HCT116 (cell line): ENCODE data around the gene NR1D2. TPM values are rescaled to one million over a fixed set of nuclear protein-coding genes. Genes with fewer than 3 reads are reported as not detected.

Source experiments
- ATAC-seq: fragments of 200-7000 bp; cut with Tn5 transposase; 2 replicates; pipeline ENCODE4 v1.9.1; 2020; ENCODE audit warnings: mild to moderate bottlenecking, moderate library complexity
- BruUV-seq: library from RNA; stranded (reverse); fragments of 400-500 nt; replicated peaks from 2 replicates; lab custom pipeline; 2021; lab: Mats Ljungman, UMichigan
- CTCF ChIA-PET: fragments of 300-600 bp; sonication (Branson Sonifier 250); formaldehyde crosslinking; loops from one replicate; lab custom pipeline; 2021; ENCODE audit warnings: antibody characterized with exemption; lab: Charles Lee
- POLR2A ChIA-PET: fragments of 300-600, 350-600 bp; sonication (Branson Sonifier 250); formaldehyde crosslinking; loops from one replicate; lab custom pipeline; 2021; ENCODE audit warnings: antibody characterized with exemption; lab: Charles Lee
- RAD21 ChIA-PET, 2 experiments: fragments of 300-600 bp; sonication (Branson Sonifier 250); formaldehyde crosslinking; loops; one replicate each; lab custom pipeline; 2023; ENCODE audit warnings: low total read pairs in 2 of 2; ENCODE audit not compliant: uncharacterized antibody in 2 of 2, unreplicated experiment in 2 of 2, low non-redundant PET in 1 of 2; lab: Charles Lee
- DNase-seq: peaks from one replicate; pipeline ENCODE4 v3.0.0-alpha.2; 2010; ENCODE audit warnings: low read depth, low spot score
- H2AFZ ChIP-seq: fragments of 200-600 bp; shearing (Covaris generic), sonication (generic); 2 replicates; pipeline ENCODE4 v1.6.1; 2017; ENCODE audit warnings: low read depth, mixed run types, mixed read lengths, antibody characterized with exemption, low read length; ENCODE audit not compliant: poor library complexity, severe bottlenecking
- H3K27ac ChIP-seq: 2 replicates; pipeline ENCODE4 v1.5.1; 2012; ENCODE audit warnings: low read depth, low read length
- H3K27me3 ChIP-seq: fragments of 200-600 bp; sonication (generic); 2 replicates; pipeline ENCODE4 v1.6.1; 2016; ENCODE audit warnings: mixed run types, low read length, mixed read lengths; ENCODE audit not compliant: insufficient read depth
- H3K36me3 ChIP-seq, 2 experiments: fragments of 200-500 bp in 1 of 2; fragments of 200-600 bp in 1 of 2; sonication (Bioruptor generic) in 1 of 2; sonication (generic) in 1 of 2; 2 replicates each; pipeline versions ENCODE4 v1.5.1 to v1.6.1; 2014 to 2016; ENCODE audit warnings: low read length in 2 of 2, inconsistent platforms in 1 of 2, mixed read lengths in 1 of 2, mixed run types in 1 of 2; ENCODE audit not compliant: insufficient read depth in 2 of 2, control insufficient read depth in 1 of 2
- H3K4me1 ChIP-seq, 2 experiments: fragments of 200-600 bp in 1 of 2; sonication (generic) in 1 of 2; 2 replicates each; pipeline versions ENCODE4 v1.5.1 to v1.6.1; 2012 to 2017; ENCODE audit warnings: low read length in 2 of 2, inconsistent platforms in 1 of 2, mild to moderate bottlenecking in 1 of 2, mixed read lengths in 1 of 2, mixed run types in 1 of 2, moderate library complexity in 1 of 2; ENCODE audit not compliant: insufficient read depth in 2 of 2, control insufficient read depth in 1 of 2
- H3K4me2 ChIP-seq: fragments of 200-600 bp; sonication (generic); 2 replicates; pipeline ENCODE4 v1.6.1; 2017; ENCODE audit warnings: mixed run types, low read length, mixed read lengths
- H3K4me3 ChIP-seq, 2 experiments: fragments of 200-600 bp in 1 of 2; sonication (generic) in 1 of 2; replicated peaks in 1 of 2; 2 replicates each; pipeline ENCODE4 v1.5.1; 2011 to 2016; ENCODE audit warnings: low read length in 2 of 2, control low read depth in 1 of 2, low read depth in 1 of 2, mild to moderate bottlenecking in 1 of 2, mixed read lengths in 1 of 2, mixed run types in 1 of 2
- H3K79me2 ChIP-seq: fragments of 200-600 bp; sonication (generic); 2 replicates; pipeline ENCODE4 v1.6.1; 2017; ENCODE audit warnings: mild to moderate bottlenecking, mixed run types, low read length, moderate library complexity, mixed read lengths; ENCODE audit not compliant: insufficient read depth
- H3K9ac ChIP-seq: fragments of 200-600 bp; sonication (generic); 2 replicates; pipeline ENCODE4 v1.6.1; 2016; ENCODE audit warnings: low read length, mixed read lengths
- H3K9me2 ChIP-seq: fragments of 200-600 bp; sonication (generic), shearing (Covaris generic); 2 replicates; pipeline ENCODE4 v1.6.1; 2017; ENCODE audit warnings: mixed run types, mild to moderate bottlenecking, moderate library complexity; ENCODE audit not compliant: insufficient read depth
- H3K9me3 ChIP-seq, 2 experiments: fragments of 200-500 bp in 1 of 2; fragments of 200-600 bp in 1 of 2; sonication (Bioruptor generic) in 1 of 2; sonication (generic) in 1 of 2; 2 replicates each; pipeline ENCODE4 v1.6.1; 2014 to 2017; ENCODE audit warnings: low read length in 2 of 2, mixed read lengths in 2 of 2, inconsistent platforms in 1 of 2, low read depth in 1 of 2, mild to moderate bottlenecking in 1 of 2, mixed run types in 1 of 2, moderate library complexity in 1 of 2; ENCODE audit not compliant: control insufficient read depth in 1 of 2, insufficient read depth in 1 of 2
- H4K20me1 ChIP-seq: fragments of 200-600 bp; sonication (generic), shearing (Covaris generic); 2 replicates; pipeline ENCODE4 v1.6.1; 2017; ENCODE audit warnings: mixed run types, mild to moderate bottlenecking, moderate library complexity; ENCODE audit not compliant: insufficient read depth
- CBX3 ChIP-seq: IDR thresholded peaks from 2 replicates; pipeline ENCODE4 v1.6.1; 2012; ENCODE audit warnings: low read depth
- CEBPB ChIP-seq: IDR thresholded peaks from 2 replicates; pipeline ENCODE4 v1.6.1; 2012; ENCODE audit warnings: low read depth
- CTCF ChIP-seq, 3 experiments: fragments of 200-600 bp in 1 of 3; sonication (generic) in 1 of 3; IDR thresholded peaks in 2 of 3; conservative IDR thresholded peaks in 1 of 3; 2 replicates each; pipeline ENCODE4 v1.5.1; 2012 to 2017; ENCODE audit warnings: low read depth in 2 of 3, low read length in 2 of 3, antibody characterized with exemption in 1 of 3, borderline replicate concordance in 1 of 3, control low read depth in 1 of 3, mild to moderate bottlenecking in 1 of 3, mixed read lengths in 1 of 3, mixed run types in 1 of 3, moderate library complexity in 1 of 3; ENCODE audit not compliant: insufficient read depth in 1 of 3
- EGR1 ChIP-seq: IDR thresholded peaks from 2 replicates; pipeline ENCODE4 v1.6.1; 2012; ENCODE audit warnings: low read depth
- EZH2phosphoT487 ChIP-seq: fragments of 200-600 bp; IDR thresholded peaks from 2 replicates; pipeline ENCODE4 v1.6.1; 2018; ENCODE audit warnings: antibody characterized with exemption, borderline replicate concordance
- FOSL1 ChIP-seq: IDR thresholded peaks from 2 replicates; pipeline ENCODE4 v1.6.1; 2012; ENCODE audit warnings: low read depth
- JUND ChIP-seq: IDR thresholded peaks from 2 replicates; pipeline ENCODE4 v1.6.1; 2012
- MAX ChIP-seq: IDR thresholded peaks from 2 replicates; pipeline ENCODE4 v1.6.1; 2012
- POLR2A ChIP-seq: IDR thresholded peaks from 2 replicates; pipeline ENCODE4 v1.7.0; 2011; ENCODE audit warnings: borderline replicate concordance; ENCODE audit not compliant: insufficient read depth, insufficient read length; ENCODE audit errors: extremely low read depth
- RAD21 ChIP-seq: IDR thresholded peaks from 2 replicates; pipeline ENCODE4 v1.6.1; 2012; ENCODE audit warnings: low read depth, mild to moderate bottlenecking
- SIN3A ChIP-seq: IDR thresholded peaks from 2 replicates; pipeline ENCODE4 v1.6.1; 2012; ENCODE audit warnings: low read depth
- SP1 ChIP-seq: IDR thresholded peaks from 2 replicates; pipeline ENCODE4 v1.6.1; 2012; ENCODE audit warnings: low read depth
- TCF7L2 ChIP-seq: IDR thresholded peaks from 2 replicates; pipeline ENCODE4 v1.7.0; 2011; ENCODE audit warnings: borderline replicate concordance, inconsistent platforms; ENCODE audit not compliant: insufficient read depth, insufficient read length; ENCODE audit errors: extremely low read depth
- YY1 ChIP-seq: IDR thresholded peaks from 2 replicates; pipeline ENCODE4 v1.6.1; 2011; ENCODE audit warnings: low read length, low read depth, moderate library complexity, mild to moderate bottlenecking; ENCODE audit not compliant: insufficient replicate concordance; ENCODE audit errors: extremely low read depth
- ZBTB33 ChIP-seq: IDR thresholded peaks from 2 replicates; pipeline ENCODE4 v1.6.1; 2011; ENCODE audit warnings: mild to moderate bottlenecking, low read length, moderate library complexity; ENCODE audit not compliant: insufficient replicate concordance; ENCODE audit errors: extremely low read depth
- ZFX ChIP-seq: fragments of 450-650 bp; IDR thresholded peaks from 2 replicates; pipeline ENCODE4 v1.6.1; 2017
- ZNF274 ChIP-seq: fragments of 200-500 bp; sonication (Bioruptor generic); IDR thresholded peaks from 2 replicates; pipeline ENCODE4 v1.6.1; 2014; ENCODE audit warnings: mild to moderate bottlenecking, low read depth, low read length, inconsistent platforms
- intact Hi-C: fragments of 100-400 bp; cut with micrococcal nuclease; formaldehyde crosslinking; loops from 2 replicates; pipeline ENCODE4 v1.10.0; 2022
- total RNA-seq: library from RNA; stranded (reverse); gene quantifications from one replicate; pipeline ENCODE4 v1.2.1, GENCODE V29; 2021; ENCODE audit not compliant: unreplicated experiment
- TF ChIP-seq, protein P1 (sequence below): IDR thresholded peaks from 2 replicates; pipeline ENCODE4 v1.6.1; 2012; ENCODE audit warnings: low read depth

NR1D2 gene
- total RNA-seq, 1 experiment from 2014 or later: 60.9 TPM

DNA sequence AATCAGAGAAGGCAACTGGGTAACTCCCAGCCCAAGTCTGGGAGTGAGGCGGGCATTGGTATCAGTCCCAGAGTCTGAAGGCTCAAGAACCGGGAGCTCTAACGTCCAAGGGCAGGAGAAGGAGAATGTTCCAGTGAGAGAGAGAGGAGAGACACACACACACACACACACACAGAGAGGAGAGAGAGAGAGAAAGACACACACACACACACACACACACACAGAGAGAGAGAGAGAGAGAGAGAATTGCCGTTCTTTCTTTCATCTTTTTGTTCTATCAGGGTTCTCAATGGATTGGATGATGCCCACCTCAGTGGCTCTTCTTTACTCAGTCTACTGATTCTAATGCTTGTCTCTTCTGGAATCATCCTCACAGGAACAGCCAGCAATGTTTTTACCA is 57.0 kb downstream of the NR1D2 start:
- Histone ChIP-seq H3K27me3 (no peaks in the 10 kb centered on the region), H3K4me2 (no peak overlapping the region), H3K36me3 (no peaks in the 10 kb centered on the region), H3K9ac (no peak overlapping the region), H3K4me3 (no peak overlapping the region), H3K27ac (no peak overlapping the region), H2AFZ (no peak overlapping the region), H3K9me2 (no peaks in the 10 kb centered on the region), H3K9me3 (no peaks in the 10 kb centered on the region), H3K79me2 (no peaks in the 10 kb centered on the region), H4K20me1 (no peaks in the 10 kb centered on the region), H3K4me1 (no peaks in the 10 kb centered on the region)
- CTCF ChIA-PET: interaction anchor here (0.7 to 1.2 kb wide), 2 partner anchors 676 to 678 kb away, joined by 3 read pairs; no protein-coding TSS in a partner anchor
- TF ChIP-seq TCF7L2 (no peak), SP1 (no peak), RAD21 (no peak), CBX3 (no peak), ZBTB33 (no peak), EZH2phosphoT487 (no peak), CTCF (IDR thresholded peaks at IDR 0.05 in 2 of 3, conservative IDR thresholded peaks at IDR 0.05 in 1 of 3; ENCODE audit: borderline replicate concordance in 1 of 3, insufficient read depth in 1 of 3, low read depth in 2 of 3, low read length in 2 of 3) (no peak), MAX (no peak), POLR2A (no peak), SIN3A (no peak), FOSL1 (no peak), YY1 (no peak), CEBPB (no peak), ZNF274 (no peak), EGR1 (no peak), JUND (no peak), ZFX (no peak)
- TF ChIP-seq, protein P1, sequence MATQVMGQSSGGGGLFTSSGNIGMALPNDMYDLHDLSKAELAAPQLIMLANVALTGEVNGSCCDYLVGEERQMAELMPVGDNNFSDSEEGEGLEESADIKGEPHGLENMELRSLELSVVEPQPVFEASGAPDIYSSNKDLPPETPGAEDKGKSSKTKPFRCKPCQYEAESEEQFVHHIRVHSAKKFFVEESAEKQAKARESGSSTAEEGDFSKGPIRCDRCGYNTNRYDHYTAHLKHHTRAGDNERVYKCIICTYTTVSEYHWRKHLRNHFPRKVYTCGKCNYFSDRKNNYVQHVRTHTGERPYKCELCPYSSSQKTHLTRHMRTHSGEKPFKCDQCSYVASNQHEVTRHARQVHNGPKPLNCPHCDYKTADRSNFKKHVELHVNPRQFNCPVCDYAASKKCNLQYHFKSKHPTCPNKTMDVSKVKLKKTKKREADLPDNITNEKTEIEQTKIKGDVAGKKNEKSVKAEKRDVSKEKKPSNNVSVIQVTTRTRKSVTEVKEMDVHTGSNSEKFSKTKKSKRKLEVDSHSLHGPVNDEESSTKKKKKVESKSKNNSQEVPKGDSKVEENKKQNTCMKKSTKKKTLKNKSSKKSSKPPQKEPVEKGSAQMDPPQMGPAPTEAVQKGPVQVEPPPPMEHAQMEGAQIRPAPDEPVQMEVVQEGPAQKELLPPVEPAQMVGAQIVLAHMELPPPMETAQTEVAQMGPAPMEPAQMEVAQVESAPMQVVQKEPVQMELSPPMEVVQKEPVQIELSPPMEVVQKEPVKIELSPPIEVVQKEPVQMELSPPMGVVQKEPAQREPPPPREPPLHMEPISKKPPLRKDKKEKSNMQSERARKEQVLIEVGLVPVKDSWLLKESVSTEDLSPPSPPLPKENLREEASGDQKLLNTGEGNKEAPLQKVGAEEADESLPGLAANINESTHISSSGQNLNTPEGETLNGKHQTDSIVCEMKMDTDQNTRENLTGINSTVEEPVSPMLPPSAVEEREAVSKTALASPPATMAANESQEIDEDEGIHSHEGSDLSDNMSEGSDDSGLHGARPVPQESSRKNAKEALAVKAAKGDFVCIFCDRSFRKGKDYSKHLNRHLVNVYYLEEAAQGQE: no peak
- intact Hi-C loops: no loop called here
- no TSS peak for BruUV-seq
- RAD21 ChIA-PET: interaction anchor here in 1 of 2 experiments (0.5 kb wide), 1 partner anchor 540 kb away, joined by 4 read pairs; no protein-coding TSS in a partner anchor
- DNase-seq: no peak
- POLR2A ChIA-PET: no interaction called here
- no peak for ATAC-seq
